MCF 10A (cell line): ENCODE data around the gene DERL3. TPM values are rescaled to one million over a fixed set of nuclear protein-coding genes. Genes with fewer than 3 reads are reported as not detected.

Experiments used
- BruUV-seq: library from RNA; stranded (reverse); fragments of 400-500 nt; replicated peaks from 2 replicates; lab custom pipeline; 2021; lab: Mats Ljungman, UMichigan
- CTCF ChIA-PET: fragments of 300-600 bp; sonication (Branson Sonifier 250); formaldehyde crosslinking; extraction: SDS; loops from one replicate; lab custom pipeline; 2021; ENCODE audit warnings: antibody characterized with exemption, inconsistent platforms; lab: Yijun Ruan, JAX
- POLR2A ChIA-PET: fragments of 300-600, 350-650 bp; sonication (Branson Sonifier 250); formaldehyde crosslinking; extraction: SDS; loops from one replicate; lab custom pipeline; 2020; ENCODE audit warnings: antibody characterized with exemption, inconsistent platforms; lab: Yijun Ruan, JAX
- DNase-seq: peaks from one replicate; pipeline ENCODE4 v3.0.0-alpha.2; 2018; ENCODE audit not compliant: unreplicated experiment
- H3K27ac Mint-ChIP-seq: one replicate; pipeline ENCODE4 v1.8.0; 2022; ENCODE audit warnings: mild to moderate bottlenecking, low read depth, mixed read lengths; ENCODE audit not compliant: unreplicated experiment
- H3K27me3 Mint-ChIP-seq: one replicate; pipeline ENCODE4 v1.8.0; 2022; ENCODE audit warnings: mixed read lengths; ENCODE audit not compliant: insufficient read depth, unreplicated experiment
- H3K36me3 Mint-ChIP-seq: one replicate; pipeline ENCODE4 v1.8.0; 2022; ENCODE audit warnings: mild to moderate bottlenecking, moderate library complexity, mixed read lengths; ENCODE audit not compliant: insufficient read depth, unreplicated experiment
- H3K4me1 Mint-ChIP-seq: one replicate; pipeline ENCODE4 v1.8.0; 2022; ENCODE audit warnings: mixed read lengths; ENCODE audit not compliant: insufficient read depth, unreplicated experiment
- H3K4me3 Mint-ChIP-seq: one replicate; pipeline ENCODE4 v1.8.0; 2022; ENCODE audit warnings: mild to moderate bottlenecking, moderate library complexity, mixed read lengths; ENCODE audit not compliant: unreplicated experiment
- H3K9me3 Mint-ChIP-seq: one replicate; pipeline ENCODE4 v1.8.0; 2022; ENCODE audit warnings: mixed read lengths; ENCODE audit not compliant: unreplicated experiment
- intact Hi-C: fragments of 100-400 bp; cut with micrococcal nuclease; formaldehyde crosslinking; loops from 2 replicates; pipeline ENCODE4 v1.14.1; 2022
- total RNA-seq: library from RNA; stranded (reverse); gene quantifications from 2 replicates; pipeline ENCODE4 v1.2.3, GENCODE V29; 2022
- TF ChIP-seq, protein P1 (sequence below): fragments of 200-600 bp; IDR thresholded peaks from one replicate; pipeline ENCODE4 v1.8.0; 2022; ENCODE audit warnings: antibody characterized with exemption, mild to moderate bottlenecking; ENCODE audit not compliant: unreplicated experiment

The DERL3 gene
- total RNA-seq, 1 experiment from 2014 or later: not detected

DNA sequence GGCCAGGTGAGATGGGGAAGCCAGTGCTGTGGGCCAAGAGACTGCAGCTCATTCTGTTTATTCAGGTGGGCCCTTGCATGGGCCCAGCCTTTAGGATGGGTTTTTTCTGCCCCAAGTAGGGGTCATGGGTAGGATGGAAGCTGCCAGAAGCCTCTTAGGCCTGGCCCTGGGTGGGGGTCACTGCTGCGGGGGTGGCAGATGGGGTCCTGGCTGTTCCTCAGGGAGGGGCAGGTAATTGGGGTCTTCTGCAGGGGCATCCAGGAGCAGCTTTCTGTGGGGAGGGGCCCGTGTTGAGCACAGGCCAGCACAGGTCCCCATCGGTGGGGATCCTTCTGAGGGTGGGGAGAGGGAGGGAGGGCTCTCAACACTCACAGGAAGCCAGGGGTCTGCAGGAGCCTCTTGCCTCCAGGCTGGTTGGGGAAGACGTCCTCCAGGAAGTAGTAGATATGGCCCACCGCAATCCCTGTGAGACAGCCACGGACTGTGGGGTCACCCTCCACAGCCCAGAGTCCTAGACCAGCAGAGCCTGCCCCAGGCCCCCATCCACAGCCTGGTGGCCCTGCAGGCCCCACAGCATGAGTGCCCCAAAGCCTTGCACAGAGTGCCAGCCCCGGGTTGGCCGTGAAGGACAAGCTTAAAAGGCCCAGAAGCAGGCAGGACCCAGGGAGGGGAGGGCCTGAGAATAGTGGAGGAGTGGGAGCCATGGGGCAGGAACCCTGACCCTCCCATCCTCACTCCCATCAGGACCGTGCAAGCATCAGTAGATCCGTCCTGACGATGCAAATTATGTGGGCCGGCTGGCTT, 1.9 kb downstream of the DERL3 start:
- H3K9me3 Mint-ChIP-seq: no peaks in the 10 kb centered on the region
- H3K36me3 Mint-ChIP-seq: peaks cover 34% of the 10 kb centered on the region
- POLR2A ChIA-PET: no interaction called here
- no peak overlapping the region for H3K4me3 Mint-ChIP-seq
- H3K4me1 Mint-ChIP-seq: peaks cover 5% of the 10 kb centered on the region
- H3K27ac Mint-ChIP-seq: no peak overlapping the region
- BruUV-seq: no TSS peak
- intact Hi-C loops: no loop called here
- TF ChIP-seq, protein P1, sequence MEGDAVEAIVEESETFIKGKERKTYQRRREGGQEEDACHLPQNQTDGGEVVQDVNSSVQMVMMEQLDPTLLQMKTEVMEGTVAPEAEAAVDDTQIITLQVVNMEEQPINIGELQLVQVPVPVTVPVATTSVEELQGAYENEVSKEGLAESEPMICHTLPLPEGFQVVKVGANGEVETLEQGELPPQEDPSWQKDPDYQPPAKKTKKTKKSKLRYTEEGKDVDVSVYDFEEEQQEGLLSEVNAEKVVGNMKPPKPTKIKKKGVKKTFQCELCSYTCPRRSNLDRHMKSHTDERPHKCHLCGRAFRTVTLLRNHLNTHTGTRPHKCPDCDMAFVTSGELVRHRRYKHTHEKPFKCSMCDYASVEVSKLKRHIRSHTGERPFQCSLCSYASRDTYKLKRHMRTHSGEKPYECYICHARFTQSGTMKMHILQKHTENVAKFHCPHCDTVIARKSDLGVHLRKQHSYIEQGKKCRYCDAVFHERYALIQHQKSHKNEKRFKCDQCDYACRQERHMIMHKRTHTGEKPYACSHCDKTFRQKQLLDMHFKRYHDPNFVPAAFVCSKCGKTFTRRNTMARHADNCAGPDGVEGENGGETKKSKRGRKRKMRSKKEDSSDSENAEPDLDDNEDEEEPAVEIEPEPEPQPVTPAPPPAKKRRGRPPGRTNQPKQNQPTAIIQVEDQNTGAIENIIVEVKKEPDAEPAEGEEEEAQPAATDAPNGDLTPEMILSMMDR: no peak
- H3K27me3 Mint-ChIP-seq: no peaks in the 10 kb centered on the region
- DNase-seq: no peak
- CTCF ChIA-PET: interaction anchor here (0.8 to 0.9 kb wide), 2 partner anchors 9 to 13 kb away, joined by 3 read pairs; no protein-coding TSS in a partner anchor

DNA sequence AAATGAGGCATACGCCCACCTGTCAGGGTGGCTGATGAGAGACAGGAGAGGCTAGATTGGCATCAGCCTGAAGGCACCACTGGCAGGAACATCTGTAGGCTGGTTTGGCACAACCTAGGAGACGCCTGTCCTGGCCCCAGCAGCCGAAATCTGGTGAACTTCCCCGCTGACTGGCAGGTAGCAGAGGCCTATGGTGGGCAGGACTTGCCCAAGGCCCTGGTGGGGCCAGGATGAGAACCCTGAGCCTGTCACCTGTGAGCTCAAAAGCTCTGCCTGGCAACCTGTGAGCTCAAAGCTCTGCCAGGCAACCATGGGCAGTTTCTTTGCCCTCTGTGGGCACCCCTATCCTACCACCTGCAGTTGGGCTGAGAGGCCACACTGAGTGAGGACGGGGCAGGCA, 2.5 kb downstream of the DERL3 start:
- DNase-seq: no peak
- ChIA-PET POLR2A (interaction anchor here (0.7 kb wide), 1 partner anchor 115 kb away, joined by 3 read pairs; no protein-coding TSS in a partner anchor), CTCF (interaction anchor here (0.8 to 0.9 kb wide), 2 partner anchors 10 to 13 kb away, joined by 3 read pairs; no protein-coding TSS in a partner anchor)
- BruUV-seq: no TSS peak
- intact Hi-C loops: no loop called here
- Mint-ChIP-seq H3K27me3 (no peaks in the 10 kb centered on the region), H3K27ac (no peak overlapping the region), H3K4me3 (no peak overlapping the region), H3K9me3 (no peaks in the 10 kb centered on the region), H3K36me3 (peaks cover 34% of the 10 kb centered on the region), H3K4me1 (peaks cover 5% of the 10 kb centered on the region)
- TF ChIP-seq, protein P1: no peak

DNA sequence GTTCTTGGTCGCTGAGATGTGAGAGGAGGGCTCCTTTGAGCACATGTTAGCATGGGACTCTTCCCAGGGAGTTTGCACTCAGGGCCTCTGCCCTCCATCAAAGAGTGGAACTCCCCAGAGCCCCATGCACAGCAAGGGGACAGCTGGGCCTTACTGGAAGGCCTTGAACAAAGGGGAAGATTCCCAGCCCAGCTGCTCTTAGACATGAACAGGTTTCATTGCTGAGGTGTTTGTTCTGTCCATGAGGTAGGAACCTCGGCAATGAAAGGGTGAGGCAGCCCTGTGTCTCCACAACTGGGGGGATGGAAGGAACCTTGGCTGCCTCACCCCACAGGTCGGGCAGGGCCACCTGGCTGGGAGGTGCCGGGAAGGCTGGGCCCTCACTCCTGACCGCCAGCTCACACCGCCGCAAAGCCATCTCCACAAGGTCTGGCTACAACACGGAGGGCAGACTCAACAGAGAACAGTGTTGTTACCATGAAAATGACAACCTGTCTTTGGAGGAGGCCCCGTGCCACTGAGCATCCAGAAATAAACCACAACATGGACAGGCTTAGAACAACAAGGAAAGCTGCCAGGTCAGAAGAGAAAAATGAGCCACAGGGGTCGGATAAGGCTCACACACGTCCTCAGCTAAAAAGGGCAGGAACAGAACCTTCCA, 3.2 kb downstream of the DERL3 start:
- Mint-ChIP-seq H3K36me3 (peaks cover 41% of the 10 kb centered on the region), H3K4me1 (peaks cover 5% of the 10 kb centered on the region), H3K9me3 (no peaks in the 10 kb centered on the region), H3K4me3 (no peak overlapping the region), H3K27ac (no peak overlapping the region), H3K27me3 (no peaks in the 10 kb centered on the region)
- intact Hi-C loops: no loop called here
- POLR2A ChIA-PET: interaction anchor here (0.5 to 1.4 kb wide), 4 partner anchors 9 to 114 kb away, joined by 3 read pairs; no protein-coding TSS in a partner anchor
- no TSS peak for BruUV-seq
- no peak for DNase-seq
- CTCF ChIA-PET: interaction anchor here (0.6 to 0.9 kb wide), 2 partner anchors 11 to 240 kb away, joined by 3 read pairs; no protein-coding TSS in a partner anchor
- TF ChIP-seq, protein P1: no peak
